Esophagus squamous epithelium (tissue), 5 donors: ENCODE data around the gene TMPRSS5. TPM values are rescaled to one million over a fixed set of nuclear protein-coding genes. Genes with fewer than 3 reads are reported as not detected.

ENCODE experiments used
- DNase-seq: peaks from one replicate; lab custom pipeline; 2025; lab: John Stamatoyannopoulos, UW
- H3K27ac ChIP-seq, 4 donors: fragments of 200-600 bp; sonication (generic); one replicate each; pipeline ENCODE4 v1.5.1; 2016 to 2019; ENCODE audit warnings: mild to moderate bottlenecking in 1 of 4
- H3K27me3 ChIP-seq, 4 donors: fragments of 200-600 bp; sonication (generic); 1 replicate in 3 of 4; 2 replicates in 1 of 4; pipeline versions ENCODE4 v1.5.1 to v1.6.0; 2017 to 2021; ENCODE audit warnings: antibody characterized with exemption in 1 of 4
- H3K36me3 ChIP-seq, 3 donors: fragments of 200-600 bp; sonication (generic); one replicate each; pipeline ENCODE4 v1.5.1; 2016 to 2019
- H3K4me1 ChIP-seq, 3 donors: fragments of 200-600 bp; sonication (generic); one replicate each; pipeline ENCODE4 v1.5.1; 2017 to 2019
- H3K4me3 ChIP-seq, 4 donors: fragments of 200-600 bp; sonication (generic); 1 replicate in 3 of 4; 2 replicates in 1 of 4; pipeline ENCODE4 v1.5.1; 2016 to 2019; ENCODE audit warnings: mild to moderate bottlenecking in 2 of 4, moderate library complexity in 1 of 4
- H3K9me3 ChIP-seq, 3 donors: fragments of 200-600 bp; sonication (generic); one replicate each; pipeline ENCODE4 v1.5.1; 2016 to 2019
- CTCF ChIP-seq, 6 experiments: fragments of 450-650 bp in 4 of 6; fragments of 200-600 bp in 2 of 6; sonication (generic) in 2 of 6; IDR thresholded peaks; one replicate each; pipeline ENCODE4 v1.5.1; 2016 to 2019; ENCODE audit warnings: antibody characterized with exemption in 6 of 6, mild to moderate bottlenecking in 4 of 6, moderate library complexity in 4 of 6
- POLR2A ChIP-seq, 4 donors: fragments of 450-650 bp; IDR thresholded peaks; one replicate each; pipeline ENCODE4 v1.6.1; 2017; ENCODE audit warnings: antibody characterized with exemption in 4 of 4, mild to moderate bottlenecking in 4 of 4, moderate library complexity in 3 of 4
- WGBS, 2 donors: methylation state at CpG; one replicate each; pipeline ENCODE4 v1.1.5; 2018; 5-methylcytosine and 5-hydroxymethylcytosine counted together
- intact Hi-C: fragments of 100-400 bp; cut with DNase I; formaldehyde crosslinking; loops from one replicate; pipeline ENCODE4 v1.15.0; 2022
- total RNA-seq, 4 donors: library from RNA; depleted of rRNA; stranded (reverse); fragments of >200 nt; gene quantifications; one replicate each; pipeline ENCODE4 v1.1.0, GENCODE V29; 2016
- donor health status: DM: yes; HTN: yes; CAD: no.

TMPRSS5 gene
- total RNA-seq, 4 donors from 2014 or later: 0.19 to 1.3 (median 0.35) TPM; not detected in 1

GRCh38 chr11:113698515-113698914 lies 7.6 kb downstream of the TMPRSS5 start:
- no peaks in the 10 kb centered on the region for H3K9me3 ChIP-seq
- whole genome bisulfite sequencing, 2 donors: 83% methylated on average over 1 of the region's 3 CpGs; no CpG with 5 or more reads in 1 of the 2 donors
- TF ChIP-seq CTCF (IDR thresholded peaks at IDR 0.05): no peak
- TF ChIP-seq POLR2A (IDR thresholded peaks at IDR 0.05): no peak
- peaks cover 0 to 8% (median 0%) of the 10 kb centered on the region in 3 donors for H3K36me3 ChIP-seq
- no peaks in the 10 kb centered on the region for H3K27me3 ChIP-seq
- H3K27ac ChIP-seq: no peak overlapping the region
- no peak overlapping the region for H3K4me3 ChIP-seq
- intact Hi-C loops: no loop called here
- DNase-seq: no peak
- no peaks in the 10 kb centered on the region for H3K4me1 ChIP-seq

- Histone ChIP-seq H3K27me3 (no peaks in the 10 kb centered on the region), H3K4me1 (no peaks in the 10 kb centered on the region), H3K36me3 (peaks cover 0 to 8% (median 0%) of the 10 kb centered on the region in 3 donors), H3K27ac (no peak overlapping the region), H3K4me3 (no peak overlapping the region), H3K9me3 (no peaks in the 10 kb centered on the region)
- TF ChIP-seq POLR2A (IDR thresholded peaks at IDR 0.05) (no peak), CTCF (IDR thresholded peaks at IDR 0.05) (no peak)
- no peak for DNase-seq
- 68 to 79% methylated on average over 6 to 7 of the region's 7 CpGs for WGBS, 2 donors
- intact Hi-C loops: no loop called here
Observed at GRCh38 chr11:113697756-113698407, 8.2 kb downstream of the TMPRSS5 start.

- no peaks in the 10 kb centered on the region for H3K9me3 ChIP-seq
- 97 to 100% methylated on average over 1 to 5 of the region's 5 CpGs for WGBS, 2 donors
- TF ChIP-seq CTCF (IDR thresholded peaks at IDR 0.05) (no peak), POLR2A (IDR thresholded peaks at IDR 0.05) (no peak)
- no peaks in the 10 kb centered on the region for H3K27me3 ChIP-seq
- no peak for DNase-seq
- H3K4me1 ChIP-seq: no peaks in the 10 kb centered on the region
- intact Hi-C loops: no loop called here
- H3K27ac ChIP-seq: no peak overlapping the region
- H3K36me3 ChIP-seq: peaks cover 0 to 8% (median 0%) of the 10 kb centered on the region in 3 donors
- H3K4me3 ChIP-seq: no peak overlapping the region
Observed at GRCh38 chr11:113697111-113697510, 9.0 kb downstream of the TMPRSS5 start.

GRCh38 chr11:113695207-113695606 lies 10.9 kb downstream of the TMPRSS5 start:
- H3K9me3 ChIP-seq: no peaks in the 10 kb centered on the region
- no peaks in the 10 kb centered on the region for H3K27me3 ChIP-seq
- intact Hi-C loops: no loop called here
- no peak overlapping the region for H3K4me3 ChIP-seq
- no peak for DNase-seq
- peaks cover 0 to 9% (median 0%) of the 10 kb centered on the region in 3 donors for H3K4me1 ChIP-seq
- no peak overlapping the region for H3K27ac ChIP-seq
- peaks cover 0 to 8% (median 0%) of the 10 kb centered on the region in 3 donors for H3K36me3 ChIP-seq
- TF ChIP-seq POLR2A (IDR thresholded peaks at IDR 0.05) (no peak), CTCF (IDR thresholded peaks at IDR 0.05) (no peak)
- WGBS, 2 donors: 75 to 84% methylated on average over 3 to 4 of the region's 4 CpGs

- Histone ChIP-seq H3K9me3 (no peaks in the 10 kb centered on the region), H3K36me3 (peaks cover 0 to 8% (median 0%) of the 10 kb centered on the region in 3 donors), H3K4me1 (peaks cover 0 to 11% (median 0%) of the 10 kb centered on the region in 3 donors), H3K27ac (no peak overlapping the region), H3K27me3 (no peaks in the 10 kb centered on the region), H3K4me3 (no peak overlapping the region)
- 91 to 93% methylated on average over 9 to 11 of the region's 12 CpGs for WGBS, 2 donors
- no peak for TF ChIP-seq POLR2A (IDR thresholded peaks at IDR 0.05)
- no peak for TF ChIP-seq CTCF (IDR thresholded peaks at IDR 0.05)
- intact Hi-C loops: no loop called here
- DNase-seq: no peak
Observed at GRCh38 chr11:113694390-113694789, 11.7 kb downstream of the TMPRSS5 start.
